Left ventricle myocardium inferior (tissue), 1 donor: Measurements from ENCODE around the gene LDB2. TPM values are rescaled to one million over a fixed set of nuclear protein-coding genes. Genes with fewer than 3 reads are reported as not detected.
A peak's percentile ranks its signal among the peaks of the same experiment; 100 is the strongest.

ENCODE experiments used
- DNase-seq: peaks from one replicate; pipeline ENCODE4 v3.0.0-alpha.2; 2020
- H3K27ac ChIP-seq: fragments of 200-600 bp; replicated peaks from 2 replicates; pipeline ENCODE4 v1.8.0; 2021
- H3K27me3 ChIP-seq: fragments of 200-600 bp; 2 replicates; pipeline ENCODE4 v1.8.0; 2021; ENCODE audit warnings: low read depth
- H3K36me3 ChIP-seq: fragments of 200-600 bp; 2 replicates; pipeline ENCODE4 v1.8.0; 2021
- H3K4me1 ChIP-seq: fragments of 200-600 bp; 2 replicates; pipeline ENCODE4 v1.8.0; 2021
- H3K4me3 ChIP-seq: fragments of 200-600 bp; 2 replicates; pipeline ENCODE4 v1.8.0; 2021; ENCODE audit warnings: mild to moderate bottlenecking, moderate library complexity
- H3K9me3 ChIP-seq: fragments of 200-600 bp; replicated peaks from 2 replicates; pipeline ENCODE4 v1.8.0; 2021
- intact Hi-C: fragments of 100-400 bp; cut with micrococcal nuclease; formaldehyde crosslinking; loops from one replicate; pipeline ENCODE4 v1.11.0; 2022
- total RNA-seq: library from RNA; stranded (reverse); fragmentation: NEBNext Ultra II Directional; extraction: Animal tissue kit (Norgen Biotek cat#: 25700); gene quantifications from one replicate; pipeline ENCODE4 v1.2.1, GENCODE V29; 2021
- TF ChIP-seq, protein P1 (sequence below): fragments of 200-600 bp; IDR thresholded peaks from 2 replicates; pipeline ENCODE4 v1.8.0; 2021; ENCODE audit warnings: antibody characterized with exemption, mild to moderate bottlenecking, borderline replicate concordance
- donor health status: DM: no; HTN: yes; CAD: no; lungs with severe emphysema.

LDB2 gene
- total RNA-seq, 1 donor from 2014 or later, result 29.6 TPM

DNA sequence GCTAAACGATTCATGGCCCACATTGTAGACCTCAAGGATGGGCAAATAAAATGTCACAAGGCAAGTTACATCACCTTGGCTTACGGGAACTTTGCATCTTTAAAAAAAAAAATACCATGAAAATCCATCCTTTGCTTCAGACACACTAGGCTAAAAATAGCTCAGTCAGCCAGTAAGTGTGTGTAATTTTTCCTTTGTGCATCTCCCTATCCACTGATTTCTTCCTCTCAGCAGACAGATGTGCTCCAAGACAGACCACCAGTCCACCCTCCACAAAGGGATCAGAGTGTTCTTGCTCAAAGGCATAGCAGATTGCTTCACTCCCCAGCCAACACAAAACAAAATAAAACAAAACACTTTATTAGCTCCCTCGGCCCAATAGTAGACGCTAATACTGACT, 14.6 kb downstream of the LDB2 start:
- no peak for DNase-seq
- Histone ChIP-seq H3K4me1 (peaks cover 8% of the 10 kb centered on the region), H3K9me3 (peaks cover 4% of the 10 kb centered on the region), H3K27me3 (no peaks in the 10 kb centered on the region), H3K27ac (no peak overlapping the region), H3K36me3 (no peaks in the 10 kb centered on the region), H3K4me3 (no peak overlapping the region)
- TF ChIP-seq, protein P1, sequence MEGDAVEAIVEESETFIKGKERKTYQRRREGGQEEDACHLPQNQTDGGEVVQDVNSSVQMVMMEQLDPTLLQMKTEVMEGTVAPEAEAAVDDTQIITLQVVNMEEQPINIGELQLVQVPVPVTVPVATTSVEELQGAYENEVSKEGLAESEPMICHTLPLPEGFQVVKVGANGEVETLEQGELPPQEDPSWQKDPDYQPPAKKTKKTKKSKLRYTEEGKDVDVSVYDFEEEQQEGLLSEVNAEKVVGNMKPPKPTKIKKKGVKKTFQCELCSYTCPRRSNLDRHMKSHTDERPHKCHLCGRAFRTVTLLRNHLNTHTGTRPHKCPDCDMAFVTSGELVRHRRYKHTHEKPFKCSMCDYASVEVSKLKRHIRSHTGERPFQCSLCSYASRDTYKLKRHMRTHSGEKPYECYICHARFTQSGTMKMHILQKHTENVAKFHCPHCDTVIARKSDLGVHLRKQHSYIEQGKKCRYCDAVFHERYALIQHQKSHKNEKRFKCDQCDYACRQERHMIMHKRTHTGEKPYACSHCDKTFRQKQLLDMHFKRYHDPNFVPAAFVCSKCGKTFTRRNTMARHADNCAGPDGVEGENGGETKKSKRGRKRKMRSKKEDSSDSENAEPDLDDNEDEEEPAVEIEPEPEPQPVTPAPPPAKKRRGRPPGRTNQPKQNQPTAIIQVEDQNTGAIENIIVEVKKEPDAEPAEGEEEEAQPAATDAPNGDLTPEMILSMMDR, result no peak
- intact Hi-C loops, result no loop called here

DNA sequence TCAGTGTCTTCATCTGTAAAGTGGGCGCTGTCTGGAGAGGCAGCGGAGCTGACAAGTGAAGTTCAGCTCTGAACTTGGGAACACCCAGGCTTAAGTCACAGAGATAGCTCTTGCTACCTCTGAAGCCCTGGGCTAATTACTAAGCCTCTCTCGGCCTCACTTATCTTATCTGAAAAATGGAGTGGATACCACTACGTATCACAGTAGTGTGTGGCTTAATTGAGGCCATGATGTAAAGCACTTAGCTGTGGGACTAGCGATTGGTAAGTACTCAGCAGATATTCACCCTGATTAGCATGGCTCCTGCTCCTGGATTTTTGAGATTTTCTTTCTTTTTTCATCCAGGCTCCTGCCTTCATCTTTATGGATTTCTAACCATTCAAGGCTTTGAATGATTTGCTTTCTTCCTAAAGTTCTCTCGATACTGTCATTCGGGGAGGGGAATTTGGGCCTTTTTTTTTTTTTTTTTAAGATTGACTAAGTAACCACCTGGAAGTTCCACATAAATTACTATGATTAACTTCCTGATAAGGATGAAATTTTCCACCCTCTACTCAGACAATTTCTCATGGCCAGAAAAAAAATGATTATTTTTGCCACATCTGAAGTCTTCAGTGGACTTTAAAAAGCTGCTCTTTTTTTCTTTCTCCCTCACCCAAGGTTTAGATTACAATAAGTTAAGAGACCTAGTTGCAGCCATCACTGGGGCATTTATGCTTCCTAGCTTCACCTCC, 17.1 kb downstream of the LDB2 start:
- H3K27ac ChIP-seq, result no peak overlapping the region
- intact Hi-C loops, result no loop called here
- H3K4me3 ChIP-seq, result no peak overlapping the region
- TF ChIP-seq, protein P1, result no peak
- no peak for DNase-seq
- H3K36me3 ChIP-seq, result no peaks in the 10 kb centered on the region
- H3K27me3 ChIP-seq, result no peaks in the 10 kb centered on the region
- peaks cover 4% of the 10 kb centered on the region for H3K9me3 ChIP-seq
- H3K4me1 ChIP-seq, result peaks cover 4% of the 10 kb centered on the region

DNA sequence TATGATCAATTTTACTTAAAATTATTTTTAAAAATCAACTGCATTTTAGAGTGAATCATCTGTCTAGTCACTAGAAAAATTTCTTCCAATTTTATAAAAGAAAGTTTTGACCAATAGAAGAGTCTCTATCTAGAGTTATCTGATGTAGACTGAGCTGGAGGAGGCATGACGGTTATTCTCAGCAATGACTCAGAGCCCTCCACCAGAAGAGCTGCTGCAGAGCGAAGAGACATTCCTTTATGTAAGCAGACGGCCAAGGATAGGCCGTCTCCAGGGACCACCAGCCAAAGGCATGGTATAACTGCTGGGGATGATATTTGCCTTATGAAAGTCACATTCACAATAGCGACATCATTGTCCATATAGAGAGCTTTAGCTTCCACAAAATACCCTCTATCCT, 23.0 kb downstream of the LDB2 start:
- no peak for DNase-seq
- Histone ChIP-seq H3K9me3 (peaks cover 4% of the 10 kb centered on the region), H3K27ac (no peak overlapping the region), H3K4me3 (no peak overlapping the region), H3K36me3 (no peaks in the 10 kb centered on the region), H3K27me3 (no peaks in the 10 kb centered on the region), H3K4me1 (peaks cover 8% of the 10 kb centered on the region)
- intact Hi-C loops, result no loop called here
- TF ChIP-seq, protein P1, result no peak

DNA sequence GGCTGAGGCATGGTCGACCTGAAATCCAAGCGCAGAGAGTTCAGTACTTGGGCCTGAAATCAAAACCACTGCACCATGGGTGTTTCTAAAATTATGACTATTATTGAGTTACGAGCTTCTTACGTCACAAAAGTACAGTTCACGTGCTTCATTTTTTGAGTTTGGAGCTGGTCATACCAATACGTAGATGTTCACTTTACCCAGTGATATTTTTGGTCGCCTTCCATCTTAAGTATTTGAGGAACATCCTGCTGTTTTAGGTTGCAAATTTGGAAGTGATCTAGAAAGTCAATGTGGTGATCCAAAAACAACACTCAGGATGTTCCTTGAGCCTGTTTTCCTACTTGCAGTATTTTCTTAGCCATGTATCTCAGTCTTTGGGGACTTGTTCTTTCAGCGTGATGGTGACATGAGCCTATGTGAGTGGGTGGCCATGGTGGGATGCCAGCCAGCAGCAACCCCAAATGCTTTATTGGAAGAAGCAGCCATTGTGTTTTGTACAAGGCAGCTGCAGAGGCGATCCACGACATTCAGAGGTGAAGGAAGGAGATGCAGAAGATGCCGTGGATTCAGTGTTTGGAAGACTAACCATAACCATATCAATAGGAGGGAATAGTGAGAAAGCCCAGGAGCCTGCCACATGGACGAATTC, 28.7 kb downstream of the LDB2 start:
- H3K27ac ChIP-seq, result peak overlapping the region; percentile 31
- intact Hi-C loops, result no loop called here
- no peaks in the 10 kb centered on the region for H3K36me3 ChIP-seq
- H3K27me3 ChIP-seq, result no peaks in the 10 kb centered on the region
- no peak overlapping the region for H3K4me3 ChIP-seq
- H3K4me1 ChIP-seq, result peaks cover 24% of the 10 kb centered on the region
- no peak for DNase-seq
- no peaks in the 10 kb centered on the region for H3K9me3 ChIP-seq
- TF ChIP-seq, protein P1, result no peak

DNA sequence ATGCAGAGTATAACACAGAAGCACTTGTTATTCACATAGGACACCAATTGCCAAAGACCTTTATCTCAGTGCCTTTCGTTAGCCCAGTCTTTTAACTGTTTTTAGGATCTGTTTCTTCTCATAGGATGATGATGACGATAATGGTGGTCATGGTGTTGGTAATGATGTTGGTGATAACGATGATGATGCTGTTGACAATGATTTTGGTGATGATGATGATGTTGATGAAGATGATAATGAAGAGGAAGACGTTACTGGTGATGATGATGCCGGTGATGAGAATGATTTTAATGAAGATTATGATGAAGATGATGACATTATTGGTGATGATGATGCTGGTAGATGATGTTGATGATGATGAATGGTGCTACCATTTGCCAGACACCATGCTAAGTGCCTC, 29.8 kb downstream of the LDB2 start:
- Histone ChIP-seq H3K4me3 (no peak overlapping the region), H3K27me3 (no peaks in the 10 kb centered on the region), H3K27ac (no peak overlapping the region), H3K4me1 (peaks cover 30% of the 10 kb centered on the region), H3K36me3 (no peaks in the 10 kb centered on the region), H3K9me3 (no peaks in the 10 kb centered on the region)
- DNase-seq, result no peak
- intact Hi-C loops, result no loop called here
- TF ChIP-seq, protein P1, result no peak
